ENCODE results near the gene MRPL36.

- no peak for TF ChIP-seq SIX5 (IDR thresholded peaks at IDR 0.05; ENCODE audit: borderline replicate concordance in 1 of 2, insufficient read depth in 1 of 2, low read depth in 1 of 2, low read length in 2 of 2)
- no peak for TF ChIP-seq RBM14 (IDR thresholded peaks at IDR 0.05; ENCODE audit: borderline replicate concordance, insufficient read depth, low read depth, low read length)
- no peak for TF ChIP-seq RBFOX2 (IDR thresholded peaks at IDR 0.05; ENCODE audit: low read depth, low read length)
- no peak for TF ChIP-seq GMEB1 (CRISPR knock-in tag; IDR thresholded peaks at IDR 0.05)
- no peak for TF ChIP-seq POLR2A (conservative IDR thresholded peaks at IDR 0.05)
- no peak for TF ChIP-seq SRSF9 (IDR thresholded peaks at IDR 0.05; ENCODE audit: borderline replicate concordance, low read depth, low read length)
- TF ChIP-seq EP300 (IDR thresholded peaks at IDR 0.05; ENCODE audit: low read length) = no peak
- no peak for TF ChIP-seq ZZZ3 (IDR thresholded peaks at IDR 0.05)
Measured at GRCh38 chr5:1786621-1787471, 12.8 kb downstream of the MRPL36 start.

All from K562 (cell line).